Astrocyte (in vitro differentiated cells and primary cell): Measurements from ENCODE around the gene CPED1. TPM values are rescaled to one million over a fixed set of nuclear protein-coding genes. Genes with fewer than 3 reads are reported as not detected.

ENCODE experiments used
- DNase-seq: peaks from one replicate; pipeline ENCODE4 v3.0.0-alpha.2; 2010; ENCODE audit warnings: low read depth
- FAIRE-seq: peaks from 2 replicates; lab custom pipeline; 2011; peaks lifted over from hg19 to GRCh38; lab: Jason Lieb, UNC
- H2AFZ ChIP-seq: 2 replicates; pipeline ENCODE4 v1.6.0; 2012; ENCODE audit warnings: low read depth, low read length, inconsistent platforms
- H3K27ac ChIP-seq: 2 replicates; pipeline ENCODE4 v1.5.1; 2011; ENCODE audit warnings: low read depth, low read length, inconsistent platforms
- H3K27me3 ChIP-seq: 2 replicates; pipeline ENCODE4 v1.6.0; 2011; ENCODE audit warnings: low read length, inconsistent platforms; ENCODE audit not compliant: insufficient read depth
- H3K36me3 ChIP-seq: 2 replicates; pipeline ENCODE4 v1.5.1; 2011; ENCODE audit warnings: low read length, inconsistent platforms; ENCODE audit not compliant: insufficient read depth
- H3K4me1 ChIP-seq: 2 replicates; pipeline ENCODE4 v1.5.1; 2011; ENCODE audit warnings: low read length, inconsistent platforms; ENCODE audit not compliant: insufficient read depth
- H3K4me2 ChIP-seq: 2 replicates; pipeline ENCODE4 v1.6.0; 2012; ENCODE audit warnings: low read length, inconsistent platforms
- H3K4me3 ChIP-seq: 2 replicates; pipeline ENCODE4 v1.5.1; 2011; ENCODE audit warnings: low read depth, mild to moderate bottlenecking, low read length, inconsistent platforms; ENCODE audit not compliant: insufficient read depth
- H3K79me2 ChIP-seq: 2 replicates; pipeline ENCODE4 v1.6.0; 2012; ENCODE audit warnings: mild to moderate bottlenecking, low read length, inconsistent platforms; ENCODE audit not compliant: insufficient read depth
- H3K9ac ChIP-seq: 2 replicates; pipeline ENCODE4 v1.6.0; 2012; ENCODE audit warnings: mild to moderate bottlenecking, low read length, inconsistent platforms
- H3K9me3 ChIP-seq: 2 replicates; pipeline ENCODE4 v1.5.1; 2012; ENCODE audit warnings: low read depth, mild to moderate bottlenecking, low read length, inconsistent platforms; ENCODE audit not compliant: insufficient read depth
- H4K20me1 ChIP-seq: 2 replicates; pipeline ENCODE4 v1.6.0; 2012; ENCODE audit warnings: low read length, inconsistent platforms; ENCODE audit not compliant: insufficient read depth
- H3K27ac Mint-ChIP-seq: one replicate; pipeline ENCODE4 v1.8.0; 2021; ENCODE audit warnings: mild to moderate bottlenecking, mixed read lengths; ENCODE audit not compliant: unreplicated experiment
- H3K27me3 Mint-ChIP-seq: one replicate; pipeline ENCODE4 v1.8.0; 2021; ENCODE audit warnings: low read depth, mixed read lengths; ENCODE audit not compliant: unreplicated experiment
- H3K36me3 Mint-ChIP-seq: one replicate; pipeline ENCODE4 v1.8.0; 2021; ENCODE audit warnings: low read depth, mixed read lengths; ENCODE audit not compliant: unreplicated experiment
- H3K4me1 Mint-ChIP-seq: one replicate; pipeline ENCODE4 v1.8.0; 2021; ENCODE audit warnings: low read depth, mixed read lengths; ENCODE audit not compliant: unreplicated experiment
- H3K4me3 Mint-ChIP-seq: one replicate; pipeline ENCODE4 v1.8.0; 2021; ENCODE audit warnings: mild to moderate bottlenecking, moderate library complexity, mixed read lengths; ENCODE audit not compliant: unreplicated experiment
- H3K9me3 Mint-ChIP-seq: one replicate; pipeline ENCODE4 v1.8.0; 2021; ENCODE audit warnings: mild to moderate bottlenecking, mixed read lengths; ENCODE audit not compliant: unreplicated experiment
- CTCF ChIP-seq: IDR thresholded peaks from 2 replicates; pipeline ENCODE4 v1.5.1; 2011; ENCODE audit warnings: low read depth, mild to moderate bottlenecking, inconsistent platforms, low read length, moderate library complexity; ENCODE audit not compliant: insufficient read depth
- EZH2 ChIP-seq: IDR thresholded peaks from 2 replicates; pipeline ENCODE4 v1.6.1; 2012; ENCODE audit warnings: mild to moderate bottlenecking, low read length, inconsistent platforms; ENCODE audit not compliant: insufficient read depth
- total RNA-seq: library from RNA; stranded (reverse); gene quantifications from 2 replicates; pipeline ENCODE4 v1.2.1, GENCODE V29; 2021

CPED1 gene
- total RNA-seq, 1 donor from 2014 or later = 6.1 TPM

- FAIRE-seq = no peak
- peaks cover 4% of the 10 kb centered on the region for H3K36me3 Mint-ChIP-seq
- no peak for DNase-seq
- Histone ChIP-seq H3K9me3 (no peaks in the 10 kb centered on the region), H3K27me3 (no peaks in the 10 kb centered on the region), H3K27ac (no peak overlapping the region), H2AFZ (no peak overlapping the region), H3K79me2 (no peaks in the 10 kb centered on the region), H3K36me3 (no peaks in the 10 kb centered on the region), H3K4me2 (no peak overlapping the region), H3K4me3 (no peak overlapping the region), H3K4me1 (peaks cover 2% of the 10 kb centered on the region), H3K9ac (no peak overlapping the region), H4K20me1 (no peaks in the 10 kb centered on the region)
- H3K4me3 Mint-ChIP-seq = no peak overlapping the region
- H3K9me3 Mint-ChIP-seq = no peaks in the 10 kb centered on the region
- no peaks in the 10 kb centered on the region for H3K27me3 Mint-ChIP-seq
- H3K4me1 Mint-ChIP-seq = peaks cover 5% of the 10 kb centered on the region
- TF ChIP-seq EZH2 (no peak), CTCF (no peak)
- no peak overlapping the region for H3K27ac Mint-ChIP-seq
Observed at GRCh38 chr7:121042195-121042594, 53.7 kb downstream of the CPED1 start.

GRCh38 chr7:121042899-121043298 is 54.4 kb downstream of the CPED1 start:
- no peak overlapping the region for H3K4me2 ChIP-seq
- H3K36me3 ChIP-seq = no peaks in the 10 kb centered on the region
- DNase-seq (no peak), FAIRE-seq (no peak)
- H3K4me1 ChIP-seq = peaks cover 2% of the 10 kb centered on the region
- no peaks in the 10 kb centered on the region for H4K20me1 ChIP-seq
- H2AFZ ChIP-seq = no peak overlapping the region
- TF ChIP-seq CTCF = no peak
- TF ChIP-seq EZH2 = no peak
- no peaks in the 10 kb centered on the region for H3K27me3 ChIP-seq
- peaks cover 5% of the 10 kb centered on the region for H3K4me1 Mint-ChIP-seq
- peaks cover under 1% of the 10 kb centered on the region for H3K36me3 Mint-ChIP-seq
- peaks cover 2% of the 10 kb centered on the region for H3K9me3 Mint-ChIP-seq
- H3K27ac ChIP-seq = no peak overlapping the region
- no peak overlapping the region for H3K27ac Mint-ChIP-seq
- H3K4me3 ChIP-seq = no peak overlapping the region
- H3K9ac ChIP-seq = no peak overlapping the region
- no peak overlapping the region for H3K4me3 Mint-ChIP-seq
- H3K79me2 ChIP-seq = no peaks in the 10 kb centered on the region
- no peaks in the 10 kb centered on the region for H3K9me3 ChIP-seq
- no peaks in the 10 kb centered on the region for H3K27me3 Mint-ChIP-seq

GRCh38 chr7:121043314-121044234 is 55.1 kb downstream of the CPED1 start:
- Mint-ChIP-seq H3K9me3 (peaks cover 3% of the 10 kb centered on the region), H3K27me3 (no peaks in the 10 kb centered on the region), H3K36me3 (peaks cover 3% of the 10 kb centered on the region), H3K4me3 (no peak overlapping the region), H3K27ac (no peak overlapping the region), H3K4me1 (peaks cover 5% of the 10 kb centered on the region)
- no peak overlapping the region for H3K4me3 ChIP-seq
- peaks cover 2% of the 10 kb centered on the region for H3K4me1 ChIP-seq
- no peak overlapping the region for H3K27ac ChIP-seq
- DNase-seq (no peak), FAIRE-seq (no peak)
- H4K20me1 ChIP-seq = no peaks in the 10 kb centered on the region
- H3K36me3 ChIP-seq = no peaks in the 10 kb centered on the region
- no peak overlapping the region for H3K4me2 ChIP-seq
- no peak overlapping the region for H3K9ac ChIP-seq
- no peaks in the 10 kb centered on the region for H3K27me3 ChIP-seq
- TF ChIP-seq EZH2 (no peak), CTCF (no peak)
- no peaks in the 10 kb centered on the region for H3K79me2 ChIP-seq
- no peaks in the 10 kb centered on the region for H3K9me3 ChIP-seq
- no peak overlapping the region for H2AFZ ChIP-seq
